K562 (cell line): ENCODE results near the gene CDH5.

ENCODE experiments used
- ARHGAP35 ChIP-seq: fragments of 450-650 bp; IDR thresholded peaks from 2 replicates; pipeline ENCODE4 v1.6.1; 2018; ENCODE audit not compliant: partially characterized antibody
- FOXM1 ChIP-seq, 2 experiments: fragments of 450-650 bp in 1 of 2; sonication (generic) in 1 of 2; formaldehyde crosslinking in 1 of 2; IDR thresholded peaks; 2 replicates each; pipeline versions ENCODE4 v1.6.1 to v1.9.0; 2017 to 2022; ENCODE audit warnings: low read depth in 2 of 2, mild to moderate bottlenecking in 2 of 2, missing genetic modification reagents in 1 of 2, moderate library complexity in 1 of 2
- KDM5B ChIP-seq: fragments of 200-600 bp; sonication (generic); IDR thresholded peaks from 2 replicates; pipeline ENCODE4 v1.6.1; 2012; ENCODE audit warnings: low read depth, mild to moderate bottlenecking, moderate library complexity, low read length, control low read depth, inconsistent platforms; ENCODE audit not compliant: insufficient replicate concordance
- NFIX ChIP-seq: fragments of 250-450 bp; sonication (Bioruptor Pico); IDR thresholded peaks from 2 replicates; pipeline ENCODE4 v1.4.0; 2020; ENCODE audit warnings: low read depth, mild to moderate bottlenecking, moderate library complexity
- POLR2A ChIP-seq: fragments of 450-650 bp; conservative IDR thresholded peaks from 2 replicates; pipeline ENCODE4 v1.6.1; 2016
- PRPF4 ChIP-seq: fragments of 200-400 bp; formaldehyde crosslinking; IDR thresholded peaks from one replicate; pipeline ENCODE4 v1.6.1; 2017; ENCODE audit warnings: low read length, low read depth, mild to moderate bottlenecking; ENCODE audit not compliant: insufficient read depth, poor library complexity, severe bottlenecking
- TAL1 ChIP-seq: fragments of 450-650 bp; IDR thresholded peaks from 2 replicates; pipeline ENCODE4 v1.6.1; 2016; ENCODE audit warnings: mild to moderate bottlenecking
- TF ChIP-seq, protein P1 (sequence below), 3 experiments: IDR thresholded peaks in 2 of 3; conservative IDR thresholded peaks in 1 of 3; 2 replicates each; pipeline ENCODE4 v1.5.1; 2011 to 2012; ENCODE audit warnings: low read length in 3 of 3, mild to moderate bottlenecking in 3 of 3, control low read depth in 2 of 3, improper control_type of control experiment in 1 of 3, inconsistent platforms in 1 of 3, low read depth in 1 of 3, mixed read lengths in 1 of 3, moderate library complexity in 1 of 3; ENCODE audit not compliant: insufficient read depth in 2 of 3
- TF ChIP-seq, protein P2 (sequence below): fragments of 450-650 bp; IDR thresholded peaks from one replicate; pipeline ENCODE4 v1.6.1; 2018; ENCODE audit warnings: mild to moderate bottlenecking, moderate library complexity; ENCODE audit not compliant: partially characterized antibody
- TF ChIP-seq, protein P3 (sequence below): fragments of 450-650 bp; IDR thresholded peaks from 2 replicates; pipeline ENCODE4 v1.6.1; 2016
- TF ChIP-seq, protein P4 (sequence below): fragments of 250-450 bp; sonication (Bioruptor Pico); IDR thresholded peaks from 2 replicates; pipeline ENCODE4 v1.5.0; 2020; ENCODE audit warnings: mild to moderate bottlenecking, borderline replicate concordance
- TF ChIP-seq, protein P5 (sequence below): sonication (generic); formaldehyde crosslinking; IDR thresholded peaks from 2 replicates; pipeline ENCODE4 v1.8.0; 2022; ENCODE audit warnings: mild to moderate bottlenecking, missing genetic modification reagents

DNA sequence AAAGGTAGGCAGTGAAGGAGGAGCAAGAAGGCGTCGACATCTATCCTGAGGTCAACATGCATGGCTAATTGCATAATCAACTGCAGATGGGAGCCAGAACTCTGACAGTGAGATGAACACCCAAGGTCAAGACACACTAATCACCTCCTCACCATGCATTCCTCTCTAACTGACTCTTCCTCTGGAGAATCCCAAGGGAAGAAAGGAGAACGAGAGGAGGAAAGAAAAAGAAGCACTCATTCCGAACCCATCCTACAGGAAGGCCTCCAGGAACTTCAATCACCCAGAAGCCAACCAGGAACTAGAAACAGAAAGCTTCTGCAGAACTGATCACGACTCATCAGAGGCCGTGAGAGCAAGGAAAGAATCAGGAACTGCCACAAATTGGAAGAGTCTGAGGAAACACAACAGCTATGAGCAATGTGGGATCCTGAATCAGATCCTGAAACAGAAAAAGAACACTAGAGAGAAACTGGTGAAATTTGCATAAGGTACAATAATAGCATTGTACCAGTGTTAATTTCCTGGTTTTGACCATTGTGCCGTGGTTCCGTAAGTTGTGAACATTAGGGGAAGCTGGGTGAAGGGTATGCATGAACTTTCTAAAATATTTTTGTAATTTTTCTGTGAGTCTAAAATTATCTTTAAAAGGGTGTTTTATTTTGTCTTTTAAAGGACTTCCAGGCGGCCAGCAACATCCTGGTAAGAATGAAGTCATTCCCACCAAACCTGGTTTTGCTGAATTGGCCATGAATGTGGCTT, 50.6 kb downstream of the CDH5 start:
- TF ChIP-seq, protein P1, sequence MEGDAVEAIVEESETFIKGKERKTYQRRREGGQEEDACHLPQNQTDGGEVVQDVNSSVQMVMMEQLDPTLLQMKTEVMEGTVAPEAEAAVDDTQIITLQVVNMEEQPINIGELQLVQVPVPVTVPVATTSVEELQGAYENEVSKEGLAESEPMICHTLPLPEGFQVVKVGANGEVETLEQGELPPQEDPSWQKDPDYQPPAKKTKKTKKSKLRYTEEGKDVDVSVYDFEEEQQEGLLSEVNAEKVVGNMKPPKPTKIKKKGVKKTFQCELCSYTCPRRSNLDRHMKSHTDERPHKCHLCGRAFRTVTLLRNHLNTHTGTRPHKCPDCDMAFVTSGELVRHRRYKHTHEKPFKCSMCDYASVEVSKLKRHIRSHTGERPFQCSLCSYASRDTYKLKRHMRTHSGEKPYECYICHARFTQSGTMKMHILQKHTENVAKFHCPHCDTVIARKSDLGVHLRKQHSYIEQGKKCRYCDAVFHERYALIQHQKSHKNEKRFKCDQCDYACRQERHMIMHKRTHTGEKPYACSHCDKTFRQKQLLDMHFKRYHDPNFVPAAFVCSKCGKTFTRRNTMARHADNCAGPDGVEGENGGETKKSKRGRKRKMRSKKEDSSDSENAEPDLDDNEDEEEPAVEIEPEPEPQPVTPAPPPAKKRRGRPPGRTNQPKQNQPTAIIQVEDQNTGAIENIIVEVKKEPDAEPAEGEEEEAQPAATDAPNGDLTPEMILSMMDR (IDR thresholded peaks at IDR 0.05 in 2 of 3, conservative IDR thresholded peaks at IDR 0.05 in 1 of 3; ENCODE audit: insufficient read depth in 2 of 3, low read depth in 1 of 3, low read length in 3 of 3): no peak
- TF ChIP-seq KDM5B: no peak
- no peak for TF ChIP-seq PRPF4
- TF ChIP-seq, protein P2, sequence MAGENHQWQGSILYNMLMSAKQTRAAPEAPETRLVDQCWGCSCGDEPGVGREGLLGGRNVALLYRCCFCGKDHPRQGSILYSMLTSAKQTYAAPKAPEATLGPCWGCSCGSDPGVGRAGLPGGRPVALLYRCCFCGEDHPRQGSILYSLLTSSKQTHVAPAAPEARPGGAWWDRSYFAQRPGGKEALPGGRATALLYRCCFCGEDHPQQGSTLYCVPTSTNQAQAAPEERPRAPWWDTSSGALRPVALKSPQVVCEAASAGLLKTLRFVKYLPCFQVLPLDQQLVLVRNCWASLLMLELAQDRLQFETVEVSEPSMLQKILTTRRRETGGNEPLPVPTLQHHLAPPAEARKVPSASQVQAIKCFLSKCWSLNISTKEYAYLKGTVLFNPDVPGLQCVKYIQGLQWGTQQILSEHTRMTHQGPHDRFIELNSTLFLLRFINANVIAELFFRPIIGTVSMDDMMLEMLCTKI: no peak
- no peak for TF ChIP-seq TAL1
- TF ChIP-seq ARHGAP35: no peak
- TF ChIP-seq NFIX (CRISPR knock-in tag): no peak
- TF ChIP-seq, protein P3, sequence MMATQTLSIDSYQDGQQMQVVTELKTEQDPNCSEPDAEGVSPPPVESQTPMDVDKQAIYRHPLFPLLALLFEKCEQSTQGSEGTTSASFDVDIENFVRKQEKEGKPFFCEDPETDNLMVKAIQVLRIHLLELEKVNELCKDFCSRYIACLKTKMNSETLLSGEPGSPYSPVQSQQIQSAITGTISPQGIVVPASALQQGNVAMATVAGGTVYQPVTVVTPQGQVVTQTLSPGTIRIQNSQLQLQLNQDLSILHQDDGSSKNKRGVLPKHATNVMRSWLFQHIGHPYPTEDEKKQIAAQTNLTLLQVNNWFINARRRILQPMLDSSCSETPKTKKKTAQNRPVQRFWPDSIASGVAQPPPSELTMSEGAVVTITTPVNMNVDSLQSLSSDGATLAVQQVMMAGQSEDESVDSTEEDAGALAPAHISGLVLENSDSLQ: no peak
- TF ChIP-seq, protein P4, sequence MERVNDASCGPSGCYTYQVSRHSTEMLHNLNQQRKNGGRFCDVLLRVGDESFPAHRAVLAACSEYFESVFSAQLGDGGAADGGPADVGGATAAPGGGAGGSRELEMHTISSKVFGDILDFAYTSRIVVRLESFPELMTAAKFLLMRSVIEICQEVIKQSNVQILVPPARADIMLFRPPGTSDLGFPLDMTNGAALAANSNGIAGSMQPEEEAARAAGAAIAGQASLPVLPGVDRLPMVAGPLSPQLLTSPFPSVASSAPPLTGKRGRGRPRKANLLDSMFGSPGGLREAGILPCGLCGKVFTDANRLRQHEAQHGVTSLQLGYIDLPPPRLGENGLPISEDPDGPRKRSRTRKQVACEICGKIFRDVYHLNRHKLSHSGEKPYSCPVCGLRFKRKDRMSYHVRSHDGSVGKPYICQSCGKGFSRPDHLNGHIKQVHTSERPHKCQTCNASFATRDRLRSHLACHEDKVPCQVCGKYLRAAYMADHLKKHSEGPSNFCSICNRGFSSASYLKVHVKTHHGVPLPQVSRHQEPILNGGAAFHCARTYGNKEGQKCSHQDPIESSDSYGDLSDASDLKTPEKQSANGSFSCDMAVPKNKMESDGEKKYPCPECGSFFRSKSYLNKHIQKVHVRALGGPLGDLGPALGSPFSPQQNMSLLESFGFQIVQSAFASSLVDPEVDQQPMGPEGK (CRISPR knock-in tag): no peak
- no peak for TF ChIP-seq FOXM1 (IDR thresholded peaks at IDR 0.05; ENCODE audit: low read depth)
- TF ChIP-seq FOXM1 (CRISPR knock-in tag; IDR thresholded peaks at IDR 0.05; ENCODE audit: low read depth): no peak
- TF ChIP-seq, protein P5, sequence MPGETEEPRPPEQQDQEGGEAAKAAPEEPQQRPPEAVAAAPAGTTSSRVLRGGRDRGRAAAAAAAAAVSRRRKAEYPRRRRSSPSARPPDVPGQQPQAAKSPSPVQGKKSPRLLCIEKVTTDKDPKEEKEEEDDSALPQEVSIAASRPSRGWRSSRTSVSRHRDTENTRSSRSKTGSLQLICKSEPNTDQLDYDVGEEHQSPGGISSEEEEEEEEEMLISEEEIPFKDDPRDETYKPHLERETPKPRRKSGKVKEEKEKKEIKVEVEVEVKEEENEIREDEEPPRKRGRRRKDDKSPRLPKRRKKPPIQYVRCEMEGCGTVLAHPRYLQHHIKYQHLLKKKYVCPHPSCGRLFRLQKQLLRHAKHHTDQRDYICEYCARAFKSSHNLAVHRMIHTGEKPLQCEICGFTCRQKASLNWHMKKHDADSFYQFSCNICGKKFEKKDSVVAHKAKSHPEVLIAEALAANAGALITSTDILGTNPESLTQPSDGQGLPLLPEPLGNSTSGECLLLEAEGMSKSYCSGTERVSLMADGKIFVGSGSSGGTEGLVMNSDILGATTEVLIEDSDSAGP (CRISPR knock-in tag): no peak
- no peak for TF ChIP-seq POLR2A
